Upper lobe of right lung (tissue), 1 donor: ENCODE measurements around the gene PRAME. TPM values are rescaled to one million over a fixed set of nuclear protein-coding genes. Genes with fewer than 3 reads are reported as not detected.
"Not testable (repeated sequence)": the region's sequence is repeated elsewhere in the genome, so short reads cannot be mapped to it uniquely, and the experiment has no call there.

Experiments
- ATAC-seq: fragments of 200-7000 bp; cut with Tn5 transposase; one replicate; pipeline ENCODE4 v1.9.1; 2020; ENCODE audit warnings: mild to moderate bottlenecking, moderate library complexity
- DNase-seq: peaks from one replicate; pipeline ENCODE4 v3.0.0-alpha.2; 2020
- H3K27ac ChIP-seq: fragments of 200-600 bp; one replicate; pipeline ENCODE4 v1.8.0; 2022
- H3K27me3 ChIP-seq: fragments of 200-600 bp; one replicate; pipeline ENCODE4 v1.8.0; 2022; ENCODE audit warnings: mild to moderate bottlenecking
- H3K36me3 ChIP-seq: fragments of 200-600 bp; one replicate; pipeline ENCODE4 v1.8.0; 2022
- H3K4me1 ChIP-seq: fragments of 200-600 bp; one replicate; pipeline ENCODE4 v1.8.0; 2022
- H3K4me3 ChIP-seq: fragments of 200-600 bp; one replicate; pipeline ENCODE4 v1.8.0; 2022; ENCODE audit warnings: mild to moderate bottlenecking
- H3K9me3 ChIP-seq: fragments of 200-600 bp; one replicate; pipeline ENCODE4 v1.8.0; 2022
- CTCF ChIP-seq: fragments of 200-600 bp; IDR thresholded peaks from one replicate; pipeline ENCODE4 v1.8.0; 2022; ENCODE audit warnings: antibody characterized with exemption
- intact Hi-C: fragments of 100-400 bp; cut with DNase I; formaldehyde crosslinking; loops from one replicate; pipeline ENCODE4 v1.11.0; 2022
- total RNA-seq: library from RNA; stranded (reverse); fragmentation: NEBNext Ultra II Directional; extraction: Animal tissue kit (Norgen Biotek cat#: 25700); gene quantifications from one replicate; pipeline ENCODE4 v1.2.1, GENCODE V29; 2021
- donor health status: DM: no; HTN: yes; CAD: no; lungs with severe emphysema.

PRAME gene
- total RNA-seq, 1 donor from 2014 or later = not detected

GRCh38 chr22:22535662-22536061 is 23.4 kb downstream of the PRAME start:
- ATAC-seq (no peak), DNase-seq (no peak)
- no peak overlapping the region for H3K27ac ChIP-seq
- no peaks in the 10 kb centered on the region for H3K9me3 ChIP-seq
- intact Hi-C loops = no loop called here
- no peaks in the 10 kb centered on the region for H3K36me3 ChIP-seq
- H3K27me3 ChIP-seq = peaks cover 11% of the 10 kb centered on the region
- no peaks in the 10 kb centered on the region for H3K4me1 ChIP-seq
- no peak overlapping the region for H3K4me3 ChIP-seq
- TF ChIP-seq CTCF = no peak

- ATAC-seq (no peak), DNase-seq (no peak)
- Histone ChIP-seq H3K4me3 (no peak overlapping the region), H3K36me3 (no peaks in the 10 kb centered on the region), H3K9me3 (no peaks in the 10 kb centered on the region), H3K4me1 (no peaks in the 10 kb centered on the region), H3K27me3 (peaks cover 11% of the 10 kb centered on the region), H3K27ac (no peak overlapping the region)
- no peak for TF ChIP-seq CTCF
- intact Hi-C loops = no loop called here
Observed at GRCh38 chr22:22534604-22535415, 24.3 kb downstream of the PRAME start.

- intact Hi-C loops = no loop called here
- H3K27me3 ChIP-seq = peaks cover 11% of the 10 kb centered on the region
- H3K4me3 ChIP-seq = no peak overlapping the region
- H3K4me1 ChIP-seq = no peaks in the 10 kb centered on the region
- TF ChIP-seq CTCF = no peak
- ATAC-seq = no peak
- no peak for DNase-seq
- no peaks in the 10 kb centered on the region for H3K36me3 ChIP-seq
- H3K27ac ChIP-seq = no peak overlapping the region
- no peaks in the 10 kb centered on the region for H3K9me3 ChIP-seq
Observed at GRCh38 chr22:22533863-22534262, 25.2 kb downstream of the PRAME start.

GRCh38 chr22:22533417-22533816 is 25.6 kb downstream of the PRAME start:
- no peak for ATAC-seq
- no peak for TF ChIP-seq CTCF
- Histone ChIP-seq H3K9me3 (no peaks in the 10 kb centered on the region), H3K4me3 (no peak overlapping the region), H3K4me1 (no peaks in the 10 kb centered on the region), H3K36me3 (no peaks in the 10 kb centered on the region), H3K27me3 (peaks cover 11% of the 10 kb centered on the region), H3K27ac (no peak overlapping the region)
- no peak for DNase-seq
- intact Hi-C loops = no loop called here

- ATAC-seq, H3K9me3 ChIP-seq, H3K4me3 ChIP-seq, H3K36me3 ChIP-seq, H3K4me1 ChIP-seq, H3K27ac ChIP-seq, DNase-seq, intact Hi-C loops: not testable (repeated sequence)
- H3K27me3 ChIP-seq = peaks cover 11% of the 10 kb centered on the region
Observed at GRCh38 chr22:22532547-22533071, 26.5 kb downstream of the PRAME start.

GRCh38 chr22:22531770-22532546 is 27.1 kb downstream of the PRAME start:
- H3K9me3 ChIP-seq = no peaks in the 10 kb centered on the region
- no peaks in the 10 kb centered on the region for H3K36me3 ChIP-seq
- no peaks in the 10 kb centered on the region for H3K4me1 ChIP-seq
- H3K27ac ChIP-seq = no peak overlapping the region
- TF ChIP-seq CTCF = no peak
- DNase-seq (no peak), ATAC-seq (no peak)
- intact Hi-C loops = no loop called here
- H3K4me3 ChIP-seq = no peak overlapping the region
- H3K27me3 ChIP-seq = peaks cover 11% of the 10 kb centered on the region
